Astrocyte (in vitro differentiated cells and primary cell): ENCODE data around the gene NUBP1. TPM values are rescaled to one million over a fixed set of nuclear protein-coding genes. Genes with fewer than 3 reads are reported as not detected.

Source experiments
- DNase-seq: peaks from one replicate; pipeline ENCODE4 v3.0.0-alpha.2; 2010; ENCODE audit warnings: low read depth
- FAIRE-seq: peaks from 2 replicates; lab custom pipeline; 2011; peaks lifted over from hg19 to GRCh38; lab: Jason Lieb, UNC
- H2AFZ ChIP-seq: 2 replicates; pipeline ENCODE4 v1.6.0; 2012; ENCODE audit warnings: low read depth, low read length, inconsistent platforms
- H3K27ac ChIP-seq: 2 replicates; pipeline ENCODE4 v1.5.1; 2011; ENCODE audit warnings: low read depth, low read length, inconsistent platforms
- H3K27me3 ChIP-seq: 2 replicates; pipeline ENCODE4 v1.6.0; 2011; ENCODE audit warnings: low read length, inconsistent platforms; ENCODE audit not compliant: insufficient read depth
- H3K36me3 ChIP-seq: 2 replicates; pipeline ENCODE4 v1.5.1; 2011; ENCODE audit warnings: low read length, inconsistent platforms; ENCODE audit not compliant: insufficient read depth
- H3K4me1 ChIP-seq: 2 replicates; pipeline ENCODE4 v1.5.1; 2011; ENCODE audit warnings: low read length, inconsistent platforms; ENCODE audit not compliant: insufficient read depth
- H3K4me2 ChIP-seq: 2 replicates; pipeline ENCODE4 v1.6.0; 2012; ENCODE audit warnings: low read length, inconsistent platforms
- H3K4me3 ChIP-seq: 2 replicates; pipeline ENCODE4 v1.5.1; 2011; ENCODE audit warnings: low read depth, mild to moderate bottlenecking, low read length, inconsistent platforms; ENCODE audit not compliant: insufficient read depth
- H3K79me2 ChIP-seq: 2 replicates; pipeline ENCODE4 v1.6.0; 2012; ENCODE audit warnings: mild to moderate bottlenecking, low read length, inconsistent platforms; ENCODE audit not compliant: insufficient read depth
- H3K9ac ChIP-seq: 2 replicates; pipeline ENCODE4 v1.6.0; 2012; ENCODE audit warnings: mild to moderate bottlenecking, low read length, inconsistent platforms
- H3K9me3 ChIP-seq: 2 replicates; pipeline ENCODE4 v1.5.1; 2012; ENCODE audit warnings: low read depth, mild to moderate bottlenecking, low read length, inconsistent platforms; ENCODE audit not compliant: insufficient read depth
- H4K20me1 ChIP-seq: 2 replicates; pipeline ENCODE4 v1.6.0; 2012; ENCODE audit warnings: low read length, inconsistent platforms; ENCODE audit not compliant: insufficient read depth
- H3K27ac Mint-ChIP-seq: one replicate; pipeline ENCODE4 v1.8.0; 2021; ENCODE audit warnings: mild to moderate bottlenecking, mixed read lengths; ENCODE audit not compliant: unreplicated experiment
- H3K27me3 Mint-ChIP-seq: one replicate; pipeline ENCODE4 v1.8.0; 2021; ENCODE audit warnings: low read depth, mixed read lengths; ENCODE audit not compliant: unreplicated experiment
- H3K36me3 Mint-ChIP-seq: one replicate; pipeline ENCODE4 v1.8.0; 2021; ENCODE audit warnings: low read depth, mixed read lengths; ENCODE audit not compliant: unreplicated experiment
- H3K4me1 Mint-ChIP-seq: one replicate; pipeline ENCODE4 v1.8.0; 2021; ENCODE audit warnings: low read depth, mixed read lengths; ENCODE audit not compliant: unreplicated experiment
- H3K4me3 Mint-ChIP-seq: one replicate; pipeline ENCODE4 v1.8.0; 2021; ENCODE audit warnings: mild to moderate bottlenecking, moderate library complexity, mixed read lengths; ENCODE audit not compliant: unreplicated experiment
- H3K9me3 Mint-ChIP-seq: one replicate; pipeline ENCODE4 v1.8.0; 2021; ENCODE audit warnings: mild to moderate bottlenecking, mixed read lengths; ENCODE audit not compliant: unreplicated experiment
- EZH2 ChIP-seq: IDR thresholded peaks from 2 replicates; pipeline ENCODE4 v1.6.1; 2012; ENCODE audit warnings: mild to moderate bottlenecking, low read length, inconsistent platforms; ENCODE audit not compliant: insufficient read depth
- total RNA-seq: library from RNA; stranded (reverse); gene quantifications from 2 replicates; pipeline ENCODE4 v1.2.1, GENCODE V29; 2021
- TF ChIP-seq, protein P1 (sequence below): IDR thresholded peaks from 2 replicates; pipeline ENCODE4 v1.5.1; 2011; ENCODE audit warnings: low read depth, mild to moderate bottlenecking, inconsistent platforms, low read length, moderate library complexity; ENCODE audit not compliant: insufficient read depth

Gene NUBP1
- total RNA-seq, 1 donor from 2014 or later = 17.4 TPM

GRCh38 chr16:10756574-10756973, 12.9 kb downstream of the NUBP1 start:
- peak overlapping the region; percentile 26 for H3K27ac Mint-ChIP-seq
- peaks cover 6% of the 10 kb centered on the region for H3K36me3 Mint-ChIP-seq
- no peaks in the 10 kb centered on the region for H3K9me3 Mint-ChIP-seq
- no peak overlapping the region for H3K27ac ChIP-seq
- no peak overlapping the region for H3K4me3 Mint-ChIP-seq
- peak; percentile 60 for DNase-seq
- H3K4me2 ChIP-seq = peak overlapping the region; percentile 11
- H3K4me1 Mint-ChIP-seq = peaks cover 19% of the 10 kb centered on the region
- no peak overlapping the region for H2AFZ ChIP-seq
- peaks cover 4% of the 10 kb centered on the region for H4K20me1 ChIP-seq
- H3K4me1 ChIP-seq = peaks cover 19% of the 10 kb centered on the region
- no peaks in the 10 kb centered on the region for H3K27me3 Mint-ChIP-seq
- peaks cover 17% of the 10 kb centered on the region for H3K36me3 ChIP-seq
- H3K9me3 ChIP-seq = no peaks in the 10 kb centered on the region
- H3K79me2 ChIP-seq = no peaks in the 10 kb centered on the region
- H3K4me3 ChIP-seq = no peak overlapping the region
- no peak overlapping the region for H3K9ac ChIP-seq
- no peaks in the 10 kb centered on the region for H3K27me3 ChIP-seq
- peak; percentile 13 for FAIRE-seq
- TF ChIP-seq EZH2 = no peak
- TF ChIP-seq, protein P1, sequence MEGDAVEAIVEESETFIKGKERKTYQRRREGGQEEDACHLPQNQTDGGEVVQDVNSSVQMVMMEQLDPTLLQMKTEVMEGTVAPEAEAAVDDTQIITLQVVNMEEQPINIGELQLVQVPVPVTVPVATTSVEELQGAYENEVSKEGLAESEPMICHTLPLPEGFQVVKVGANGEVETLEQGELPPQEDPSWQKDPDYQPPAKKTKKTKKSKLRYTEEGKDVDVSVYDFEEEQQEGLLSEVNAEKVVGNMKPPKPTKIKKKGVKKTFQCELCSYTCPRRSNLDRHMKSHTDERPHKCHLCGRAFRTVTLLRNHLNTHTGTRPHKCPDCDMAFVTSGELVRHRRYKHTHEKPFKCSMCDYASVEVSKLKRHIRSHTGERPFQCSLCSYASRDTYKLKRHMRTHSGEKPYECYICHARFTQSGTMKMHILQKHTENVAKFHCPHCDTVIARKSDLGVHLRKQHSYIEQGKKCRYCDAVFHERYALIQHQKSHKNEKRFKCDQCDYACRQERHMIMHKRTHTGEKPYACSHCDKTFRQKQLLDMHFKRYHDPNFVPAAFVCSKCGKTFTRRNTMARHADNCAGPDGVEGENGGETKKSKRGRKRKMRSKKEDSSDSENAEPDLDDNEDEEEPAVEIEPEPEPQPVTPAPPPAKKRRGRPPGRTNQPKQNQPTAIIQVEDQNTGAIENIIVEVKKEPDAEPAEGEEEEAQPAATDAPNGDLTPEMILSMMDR = no peak

DNA sequence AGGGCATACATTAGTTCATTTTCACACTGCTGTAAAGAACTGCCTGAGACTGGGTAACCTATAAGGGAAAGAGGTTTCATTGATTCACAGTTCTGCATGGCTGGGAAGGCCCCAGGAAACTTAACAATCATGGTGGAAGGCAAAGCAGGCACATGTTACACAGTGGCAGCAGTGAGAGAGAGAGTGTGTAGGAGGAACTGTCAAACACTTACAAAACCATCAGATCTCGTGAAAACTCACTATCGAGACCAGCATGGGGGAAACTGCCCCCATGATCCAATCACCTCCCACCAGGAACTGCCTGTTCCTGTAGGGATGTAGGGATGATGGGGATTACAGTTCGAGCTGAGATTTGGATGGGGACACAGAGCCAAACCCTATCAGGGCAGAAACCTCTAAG, 17.2 kb downstream of the NUBP1 start:
- no peak overlapping the region for H2AFZ ChIP-seq
- H3K36me3 ChIP-seq = peaks cover 17% of the 10 kb centered on the region
- no peaks in the 10 kb centered on the region for H3K79me2 ChIP-seq
- no peak overlapping the region for H3K4me3 ChIP-seq
- no peak overlapping the region for H3K27ac ChIP-seq
- Mint-ChIP-seq H3K4me1 (peaks cover under 1% of the 10 kb centered on the region), H3K36me3 (peaks cover 20% of the 10 kb centered on the region), H3K9me3 (no peaks in the 10 kb centered on the region), H3K4me3 (no peak overlapping the region), H3K27ac (no peak overlapping the region), H3K27me3 (no peaks in the 10 kb centered on the region)
- H3K4me2 ChIP-seq = no peak overlapping the region
- H3K9me3 ChIP-seq = no peaks in the 10 kb centered on the region
- no peak for FAIRE-seq
- no peak for DNase-seq
- H4K20me1 ChIP-seq = no peaks in the 10 kb centered on the region
- H3K27me3 ChIP-seq = no peaks in the 10 kb centered on the region
- peaks cover 5% of the 10 kb centered on the region for H3K4me1 ChIP-seq
- H3K9ac ChIP-seq = no peak overlapping the region
- TF ChIP-seq, protein P1 = no peak
- no peak for TF ChIP-seq EZH2

GRCh38 chr16:10761373-10761772, 17.7 kb downstream of the NUBP1 start:
- DNase-seq (no peak), FAIRE-seq (no peak)
- no peak overlapping the region for H3K9ac ChIP-seq
- Mint-ChIP-seq H3K4me1 (no peaks in the 10 kb centered on the region), H3K27me3 (no peaks in the 10 kb centered on the region), H3K9me3 (no peaks in the 10 kb centered on the region), H3K4me3 (no peak overlapping the region), H3K36me3 (peaks cover 20% of the 10 kb centered on the region), H3K27ac (no peak overlapping the region)
- no peaks in the 10 kb centered on the region for H3K79me2 ChIP-seq
- no peak overlapping the region for H3K4me2 ChIP-seq
- no peak overlapping the region for H2AFZ ChIP-seq
- H3K9me3 ChIP-seq = no peaks in the 10 kb centered on the region
- H3K27me3 ChIP-seq = no peaks in the 10 kb centered on the region
- H4K20me1 ChIP-seq = no peaks in the 10 kb centered on the region
- no peak for TF ChIP-seq EZH2
- TF ChIP-seq, protein P1 = no peak
- peaks cover under 1% of the 10 kb centered on the region for H3K4me1 ChIP-seq
- H3K4me3 ChIP-seq = no peak overlapping the region
- peaks cover 17% of the 10 kb centered on the region for H3K36me3 ChIP-seq
- H3K27ac ChIP-seq = no peak overlapping the region
